Measurements from ENCODE around the gene FAM50B.

- TF ChIP-seq EZH2 (IDR thresholded peaks at IDR 0.05; ENCODE audit: low read depth, unreplicated experiment) (no peak), CTCF (conservative IDR thresholded peaks at IDR 0.05; ENCODE audit: low read depth in 2 of 2) (no peak), POLR2AphosphoS5 (IDR thresholded peaks at IDR 0.05; ENCODE audit: low read depth) (no peak), REST (IDR thresholded peaks at IDR 0.05; ENCODE audit: unreplicated experiment) (no peak), EZH2phosphoT487 (IDR thresholded peaks at IDR 0.05; ENCODE audit: unreplicated experiment) (no peak), ZNF114 (CRISPR knock-in tag; IDR thresholded peaks at IDR 0.05) (no peak), CREB1 (CRISPR knock-in tag; IDR thresholded peaks at IDR 0.05; ENCODE audit: low read depth) (no peak), NANOG (IDR thresholded peaks at IDR 0.05; ENCODE audit: borderline replicate concordance) (no peak), STAT1 (IDR thresholded peaks at IDR 0.05; ENCODE audit: unreplicated experiment) (no peak), JUNB (IDR thresholded peaks at IDR 0.05; ENCODE audit: unreplicated experiment) (no peak)
These were observed 42.7 kb downstream of the FAM50B start for GRCh38 chr6:3891883-3892282.

Measured in GM23338 (cell line).